Activated CD8-positive, alpha-beta memory T cell treated with anti-CD3 and anti-CD28 coated beads, Interleukin-2, amount 50 U/mL, for 4 hours (primary cell): ENCODE measurements around the gene IGFALS.
A peak's percentile ranks its signal among the peaks of the same experiment; 100 is the strongest.
"Not testable (repeated sequence)": the region's sequence is repeated elsewhere in the genome, so short reads cannot be mapped to it uniquely, and the experiment has no call there.

Experiments
- DNase-seq: peaks from one replicate; pipeline ENCODE4 v3.0.0-alpha.2; 2020

The IGFALS gene

DNA sequence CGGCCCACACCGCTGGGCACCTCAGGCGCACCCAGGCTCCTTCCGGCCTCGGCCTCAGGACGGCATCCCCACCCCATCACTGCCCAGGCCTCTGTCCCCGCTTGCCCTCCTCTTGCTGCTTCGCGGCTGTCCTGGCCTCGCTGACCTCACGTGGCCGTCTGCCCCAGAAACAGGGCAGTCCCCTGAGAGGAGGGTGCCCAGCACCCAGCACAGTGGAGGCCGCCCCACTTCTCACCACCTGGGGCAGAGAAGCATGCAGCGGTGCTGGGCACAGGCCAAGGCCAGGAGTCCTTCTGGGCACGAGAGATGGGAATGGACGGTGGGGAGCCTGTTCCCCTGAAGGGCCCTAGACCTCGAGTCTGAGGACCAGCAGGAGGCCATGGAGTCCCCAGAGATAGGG, 24.2 kb upstream of the IGFALS start:
- no peak for DNase-seq

DNA sequence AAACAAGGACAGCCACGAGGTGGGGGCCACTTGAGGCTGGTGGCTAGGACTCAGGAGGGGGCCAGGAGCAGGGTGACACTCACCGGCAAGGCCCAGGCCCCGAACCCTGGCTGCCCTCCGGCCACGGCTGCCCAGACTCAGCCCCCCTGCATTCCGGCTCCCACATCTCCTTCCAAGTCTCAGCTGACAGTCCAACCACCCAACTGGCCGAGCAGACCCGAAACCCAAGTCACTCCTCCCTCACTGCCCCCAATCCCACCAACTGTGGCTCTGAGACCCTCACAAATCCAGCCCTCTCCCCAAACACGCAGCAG, 23.7 kb upstream of the IGFALS start:
- no peak for DNase-seq

DNA sequence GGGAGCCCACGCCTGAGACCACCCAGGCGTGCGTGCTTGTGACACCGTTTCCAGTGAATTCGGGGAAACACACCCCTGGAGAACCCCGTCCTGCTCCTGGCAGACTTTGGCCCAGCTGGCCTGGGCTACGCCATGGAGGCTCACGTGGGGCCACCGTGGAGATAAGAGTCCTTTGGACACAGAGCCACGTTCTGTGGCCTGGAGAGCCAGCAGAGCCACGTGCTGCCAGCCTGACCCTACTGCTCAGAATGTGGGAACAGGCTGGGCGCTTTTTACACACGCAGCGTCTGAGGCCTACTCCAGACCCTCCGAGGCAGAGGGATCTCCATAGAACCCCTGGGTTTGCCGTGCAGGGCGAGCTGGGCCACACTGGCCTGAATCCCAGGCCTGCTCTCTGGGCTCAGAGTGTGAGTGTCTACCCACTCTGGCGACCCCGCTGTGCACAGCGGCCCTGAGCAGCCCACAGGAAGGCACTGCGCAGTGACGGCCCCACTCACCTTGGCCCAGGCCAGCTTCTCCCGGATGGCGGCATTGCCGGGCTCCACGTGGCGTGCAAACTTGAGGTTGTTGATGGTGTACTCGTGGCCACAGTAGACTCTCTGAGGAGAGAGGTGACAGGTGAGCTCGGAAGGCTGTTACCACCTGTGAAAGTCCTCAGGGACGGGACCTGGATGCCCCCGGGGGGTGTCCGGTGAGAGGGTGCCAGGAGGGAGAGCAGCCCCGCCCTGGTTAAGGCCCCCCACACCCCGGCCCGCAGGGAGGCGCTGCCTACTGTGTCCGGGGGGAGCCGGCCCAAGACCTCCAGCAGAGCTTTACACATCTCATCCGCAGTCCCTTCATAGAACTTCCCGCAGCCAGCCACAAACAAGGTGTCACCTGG, 23.1 kb upstream of the IGFALS start:
- DNase-seq = no peak

DNA sequence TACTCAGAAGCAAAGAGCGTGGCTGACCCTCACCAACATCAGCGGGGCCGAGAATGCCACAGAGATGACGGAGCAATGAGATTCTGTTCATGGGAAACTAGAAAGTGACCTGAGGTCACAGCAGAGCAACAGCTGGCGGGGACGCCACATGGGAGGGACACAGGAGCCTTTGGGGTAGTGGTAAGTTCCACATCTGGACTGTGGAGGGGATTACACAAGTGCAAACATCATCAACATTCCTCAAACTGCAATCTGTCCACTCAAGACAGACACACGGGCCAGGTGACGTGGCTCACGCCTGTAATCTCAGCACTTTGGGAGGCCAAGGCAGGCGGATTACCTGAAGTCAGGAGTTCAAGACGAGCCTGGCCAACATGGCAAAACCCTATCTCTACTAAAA, 22.0 kb upstream of the IGFALS start:
- no peak for DNase-seq

DNA sequence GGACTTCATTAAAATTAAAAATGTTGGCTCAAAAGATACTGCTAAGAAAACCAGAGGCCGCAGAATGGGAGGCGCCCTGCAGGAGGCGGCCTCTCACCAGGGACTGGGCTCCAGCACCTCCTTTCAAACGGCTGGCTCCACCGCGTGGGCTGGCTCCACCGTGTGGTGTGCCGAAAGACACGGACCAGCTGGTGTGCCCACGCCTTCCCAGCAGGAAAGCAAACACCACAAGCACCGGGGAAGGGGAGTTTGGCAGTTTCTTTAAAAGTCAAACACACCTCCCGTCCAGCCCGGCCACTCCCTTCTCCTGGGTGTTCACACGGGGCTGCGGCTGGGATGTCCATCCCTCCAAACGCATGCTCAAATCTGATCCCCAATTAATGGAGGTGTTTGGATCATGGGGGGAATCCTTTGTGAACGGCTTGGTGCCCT, 19.2 kb upstream of the IGFALS start:
- peak; percentile 54 for DNase-seq

DNA sequence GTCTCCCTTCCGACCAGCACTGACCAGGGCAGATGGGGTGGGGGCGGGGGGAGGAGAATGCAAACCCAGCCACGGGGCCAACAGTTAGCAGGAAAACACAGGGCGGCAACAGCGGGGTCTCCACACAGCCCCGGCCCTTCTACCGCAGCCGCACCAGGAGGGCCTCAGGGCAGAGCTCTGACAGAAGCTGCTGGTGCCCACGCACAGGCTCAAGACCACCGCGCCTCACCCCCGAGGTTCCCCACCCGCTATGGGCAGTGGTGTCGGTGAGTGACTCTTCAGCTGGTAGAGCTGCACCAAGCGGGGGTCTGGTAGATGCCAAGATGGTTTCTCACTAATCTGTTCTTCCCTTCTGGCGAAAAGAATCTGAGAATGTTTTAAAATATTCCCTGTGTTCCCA, 17.0 kb upstream of the IGFALS start:
- DNase-seq = no peak

DNA sequence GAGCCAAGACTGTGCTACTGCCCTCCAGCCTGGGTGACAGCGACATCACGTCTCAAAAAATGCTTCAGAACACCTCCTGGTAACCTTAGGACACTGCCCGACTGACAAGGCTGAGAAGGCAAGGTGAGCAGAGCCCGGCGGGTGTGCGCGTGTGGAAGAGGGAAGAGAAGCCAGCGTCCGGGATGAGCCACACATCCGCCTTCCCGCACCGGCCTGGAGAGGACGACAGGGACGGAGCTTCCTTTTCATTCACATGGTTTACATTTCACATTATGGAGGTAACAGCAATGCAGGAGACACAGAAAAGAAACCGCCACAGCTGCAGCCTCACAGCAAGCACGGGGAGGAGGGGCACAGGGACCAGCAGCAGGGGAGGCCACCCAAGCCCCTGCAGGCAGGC, 16.6 kb upstream of the IGFALS start:
- DNase-seq = no peak

DNA sequence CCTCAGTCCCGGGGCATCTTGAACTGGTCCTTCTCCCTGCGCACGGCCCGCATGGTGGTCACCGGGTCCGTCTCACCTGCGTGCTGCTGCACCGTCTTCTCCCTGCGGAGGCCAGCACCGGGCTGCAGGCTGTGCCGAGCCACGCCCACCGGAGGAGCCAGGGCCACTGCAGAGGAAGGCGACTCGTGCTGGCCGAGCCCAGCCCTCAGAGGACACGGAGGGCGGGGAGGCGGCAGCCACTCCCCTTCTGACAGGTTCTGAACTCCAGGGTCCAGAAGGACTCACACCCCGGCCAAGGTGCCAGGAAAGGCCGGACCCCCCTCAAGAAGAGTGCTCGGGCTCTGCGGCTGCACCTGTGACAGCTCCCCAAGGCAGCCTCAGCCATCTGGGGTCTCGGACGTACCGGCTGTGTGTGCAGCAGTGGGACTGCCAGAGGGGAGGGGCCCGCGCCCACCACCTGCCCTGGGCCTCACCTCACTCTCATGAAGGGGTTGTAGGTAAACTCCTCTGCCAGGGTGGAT, 15.8 kb upstream of the IGFALS start:
- no peak for DNase-seq

DNA sequence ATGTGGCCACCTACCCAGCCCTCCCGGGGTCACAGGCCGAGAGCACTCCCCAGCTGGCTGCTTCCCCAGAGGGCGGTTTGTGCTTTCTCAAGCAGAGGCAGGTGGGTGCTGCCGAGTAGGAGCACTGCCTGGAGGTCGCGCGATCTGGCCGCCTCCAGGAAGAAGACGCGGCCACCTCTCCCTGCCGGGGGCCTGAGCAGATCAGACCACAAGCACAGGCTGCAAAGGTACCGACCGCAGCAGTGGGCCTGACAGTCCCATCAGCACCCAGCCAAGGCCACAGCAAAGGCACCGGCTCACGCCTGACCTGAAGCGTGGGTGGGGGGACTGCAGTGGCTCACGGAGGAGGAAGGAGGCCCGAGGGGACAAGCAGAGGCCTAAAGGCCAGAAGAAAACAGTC, 15.2 kb upstream of the IGFALS start:
- DNase-seq = no peak

DNA sequence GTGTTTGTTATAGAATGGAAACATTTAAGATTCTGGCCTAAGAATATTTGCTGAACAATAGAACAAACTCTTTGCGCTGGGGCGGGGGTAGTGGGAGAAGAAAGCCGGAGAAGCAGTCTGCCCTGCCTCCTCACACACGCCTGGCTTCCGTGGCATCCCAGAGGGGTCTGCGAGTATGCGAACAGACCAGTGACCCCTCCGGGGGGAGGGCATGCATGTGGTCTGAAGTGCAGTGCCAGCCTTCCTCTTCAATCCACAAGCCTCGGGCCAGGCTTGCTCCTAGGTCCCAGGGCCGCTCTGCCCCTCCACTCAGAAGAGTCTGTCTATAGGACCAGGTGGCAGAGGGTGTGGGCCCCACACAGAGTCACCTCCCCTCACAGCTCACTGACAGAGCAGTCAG, 14.1 kb upstream of the IGFALS start:
- no peak for DNase-seq

DNA sequence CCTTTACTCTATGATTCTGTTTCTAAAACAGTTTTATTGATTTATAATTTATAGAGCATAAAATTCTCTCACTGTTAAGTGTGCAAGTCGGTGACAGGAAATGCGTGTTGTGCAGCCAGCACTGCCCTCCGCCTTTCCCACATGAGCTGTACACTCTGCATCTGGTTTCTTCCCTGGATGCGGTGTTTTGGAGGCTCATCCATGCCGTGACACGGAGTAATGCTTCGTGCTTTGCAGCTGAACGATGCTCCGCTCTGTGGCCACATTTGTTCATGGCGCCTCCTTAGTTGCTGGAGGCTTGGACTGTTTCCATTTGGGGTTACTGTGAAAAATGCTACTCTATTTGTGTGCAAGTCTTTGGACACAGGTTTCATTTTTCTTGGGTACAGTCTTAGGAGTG, 7.2 kb upstream of the IGFALS start:
- no peak for DNase-seq

DNA sequence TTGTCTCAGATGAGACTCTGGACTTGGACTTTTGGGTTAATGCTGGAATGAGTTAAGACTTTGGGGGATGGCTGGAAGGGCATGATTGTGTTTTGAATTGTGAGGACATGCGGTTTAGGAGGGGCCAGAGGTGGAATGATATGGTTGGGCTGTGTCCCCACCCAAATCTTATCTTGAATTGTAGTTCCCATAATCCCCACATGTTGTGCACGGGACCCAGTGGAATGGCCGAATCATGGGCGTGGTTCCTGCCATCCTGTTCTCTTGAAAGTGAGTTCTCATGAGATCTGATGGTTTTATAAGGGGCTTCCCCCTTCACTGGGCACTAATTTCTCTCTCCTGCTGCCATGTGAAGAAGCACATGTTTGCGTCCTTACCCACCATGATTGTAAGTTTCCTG, 5.8 kb upstream of the IGFALS start:
- DNase-seq = not testable (repeated sequence)

DNA sequence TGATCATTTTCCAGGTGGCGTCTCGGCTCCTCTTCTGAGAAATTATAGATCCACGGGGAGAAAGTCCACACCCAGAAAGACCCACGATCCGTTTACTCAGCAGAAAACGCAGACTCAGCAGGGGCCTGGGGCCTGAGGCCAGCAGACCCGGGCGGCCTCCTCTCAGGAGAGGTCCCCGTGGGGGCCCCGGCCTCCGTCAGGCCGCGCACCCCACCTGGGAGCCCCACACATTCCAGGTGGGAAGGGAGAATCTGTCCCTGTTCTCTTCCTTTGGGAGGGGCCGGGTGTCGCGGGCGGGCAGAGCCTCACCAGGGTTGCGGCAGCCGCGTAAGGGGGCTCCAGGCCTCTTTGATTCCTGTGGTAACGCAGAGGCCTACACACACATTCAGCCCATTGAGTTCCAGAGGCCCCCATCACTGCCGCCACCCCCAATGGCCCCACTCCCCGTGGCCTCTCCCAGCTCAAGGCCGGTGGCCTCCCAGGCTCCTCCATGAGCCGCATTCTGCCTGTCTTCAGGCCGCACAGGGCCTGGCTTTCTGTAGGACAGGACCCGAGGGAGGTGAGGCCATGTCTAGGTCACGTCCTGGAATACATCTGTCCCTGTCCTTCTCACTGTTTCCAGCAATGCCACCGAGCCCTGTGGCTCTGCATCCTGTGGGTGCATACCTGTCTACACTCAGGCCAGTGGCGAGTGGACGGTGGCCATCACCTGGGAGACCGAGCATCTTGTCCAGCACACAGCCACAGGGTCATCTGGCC, 1.6 kb upstream of the IGFALS start:
- no peak for DNase-seq

DNA sequence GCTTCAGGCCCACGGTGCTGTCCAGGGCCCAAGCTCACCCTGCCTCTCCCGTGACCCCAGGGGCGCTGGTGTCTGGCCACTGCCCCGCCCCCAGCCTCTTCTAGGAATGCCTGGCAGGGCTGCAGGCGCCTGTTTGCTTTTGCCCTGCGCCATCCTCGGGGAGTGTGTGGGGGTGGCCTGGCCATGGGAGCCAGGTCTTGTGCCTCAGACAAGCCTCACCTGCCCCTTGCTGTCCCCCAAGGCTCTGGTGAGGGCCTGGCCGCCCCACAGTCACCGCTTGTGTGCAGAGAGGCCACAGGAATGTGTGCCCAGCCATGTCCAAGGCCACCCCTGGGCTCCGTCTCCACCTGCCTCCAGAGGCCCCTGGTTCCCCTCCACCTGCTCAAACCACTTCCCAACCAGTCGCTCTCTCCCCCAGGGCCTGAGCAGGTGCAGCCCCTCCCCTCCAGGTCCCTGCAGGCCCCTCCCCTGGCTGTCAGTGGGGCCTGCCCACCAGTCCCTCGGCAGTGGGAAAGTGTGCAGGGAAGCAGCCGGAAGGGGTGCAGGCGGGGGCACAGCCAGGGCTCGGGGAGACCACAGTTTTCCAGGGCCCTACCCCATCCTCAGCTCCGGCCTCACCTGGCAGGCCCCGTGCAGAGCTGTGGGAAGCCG, 841 bp upstream of the IGFALS start:
- DNase-seq = no peak

DNA sequence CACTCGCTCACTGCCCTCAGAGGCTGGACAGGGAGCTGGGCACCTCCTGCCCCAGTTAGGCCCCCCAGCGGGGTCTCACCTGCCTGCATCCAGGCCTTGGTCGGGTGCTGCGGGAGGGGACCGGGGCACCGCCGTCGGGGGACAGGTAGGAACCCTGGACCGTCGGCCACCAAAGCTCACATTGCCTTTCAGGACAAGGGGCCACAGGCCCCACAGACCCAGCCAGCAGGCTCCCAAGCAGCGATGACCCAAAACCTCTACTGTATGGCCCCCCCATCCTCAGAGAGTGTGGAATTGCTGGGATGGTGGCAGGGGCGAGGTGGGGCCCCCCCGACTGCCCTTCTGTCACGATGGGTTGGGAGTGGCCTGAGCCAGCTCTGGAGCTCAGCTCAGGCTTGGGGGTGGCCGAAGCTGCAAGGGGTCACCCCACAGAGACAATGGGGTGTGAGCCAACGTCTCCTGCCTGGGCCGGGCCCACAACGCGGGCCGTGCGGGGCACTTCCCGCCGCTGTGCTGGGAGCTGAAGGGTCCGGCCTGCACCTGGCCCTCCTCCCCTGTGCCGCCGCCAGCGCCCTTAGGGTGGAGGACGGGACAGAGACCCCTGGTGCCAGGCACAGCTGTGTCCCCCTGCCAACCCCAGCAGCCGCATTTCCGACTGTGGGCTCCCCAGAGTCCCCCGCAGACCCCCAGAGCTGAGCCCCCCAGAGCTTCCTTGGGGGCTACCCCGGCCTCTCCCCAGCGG, 498 bp downstream of the IGFALS start:
- no peak for DNase-seq

DNA sequence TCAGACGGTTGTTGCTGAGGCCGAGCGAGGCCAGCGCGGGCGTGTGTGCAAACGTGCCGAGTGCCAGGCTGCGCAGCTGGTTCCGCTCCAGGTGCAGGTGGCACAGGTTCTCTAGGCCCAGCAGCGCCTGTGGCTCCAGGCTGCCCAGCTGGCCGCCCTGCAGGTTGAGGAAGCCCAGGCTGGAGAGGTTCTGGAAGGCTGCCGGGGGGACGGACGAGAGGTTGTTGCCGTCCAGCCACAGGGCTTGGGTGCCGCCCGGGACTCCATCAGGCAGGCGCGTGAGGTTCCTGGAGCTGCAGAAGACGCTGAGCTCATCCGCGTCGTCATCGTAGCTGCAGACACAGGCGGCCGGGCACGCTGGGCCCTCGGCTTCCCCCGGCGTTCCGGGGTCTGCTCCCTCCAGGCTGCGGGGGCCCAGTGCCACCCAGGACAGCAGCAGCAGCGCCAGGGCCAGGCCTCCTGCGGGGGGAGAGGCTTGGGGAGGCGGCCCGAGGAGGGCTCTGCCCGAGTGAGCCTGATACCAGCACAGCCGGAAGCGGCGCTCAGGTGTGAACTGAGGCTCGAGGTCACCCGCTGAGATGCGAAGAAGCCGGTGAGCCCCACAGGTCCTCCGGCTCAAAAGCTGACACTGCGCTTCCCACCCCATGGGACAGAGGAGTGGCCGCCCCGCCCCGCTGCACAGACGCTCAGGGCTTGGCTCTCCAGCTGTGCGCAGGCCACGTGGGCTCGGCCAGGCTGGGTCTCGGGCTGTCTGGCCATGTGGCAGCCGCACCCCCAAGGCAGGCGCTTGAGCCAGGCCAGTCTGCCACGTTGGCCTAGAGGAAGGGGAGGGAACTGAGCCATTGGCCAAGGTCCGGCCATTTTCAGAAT, 1.3 kb downstream of the IGFALS start:
- no peak for DNase-seq

DNA sequence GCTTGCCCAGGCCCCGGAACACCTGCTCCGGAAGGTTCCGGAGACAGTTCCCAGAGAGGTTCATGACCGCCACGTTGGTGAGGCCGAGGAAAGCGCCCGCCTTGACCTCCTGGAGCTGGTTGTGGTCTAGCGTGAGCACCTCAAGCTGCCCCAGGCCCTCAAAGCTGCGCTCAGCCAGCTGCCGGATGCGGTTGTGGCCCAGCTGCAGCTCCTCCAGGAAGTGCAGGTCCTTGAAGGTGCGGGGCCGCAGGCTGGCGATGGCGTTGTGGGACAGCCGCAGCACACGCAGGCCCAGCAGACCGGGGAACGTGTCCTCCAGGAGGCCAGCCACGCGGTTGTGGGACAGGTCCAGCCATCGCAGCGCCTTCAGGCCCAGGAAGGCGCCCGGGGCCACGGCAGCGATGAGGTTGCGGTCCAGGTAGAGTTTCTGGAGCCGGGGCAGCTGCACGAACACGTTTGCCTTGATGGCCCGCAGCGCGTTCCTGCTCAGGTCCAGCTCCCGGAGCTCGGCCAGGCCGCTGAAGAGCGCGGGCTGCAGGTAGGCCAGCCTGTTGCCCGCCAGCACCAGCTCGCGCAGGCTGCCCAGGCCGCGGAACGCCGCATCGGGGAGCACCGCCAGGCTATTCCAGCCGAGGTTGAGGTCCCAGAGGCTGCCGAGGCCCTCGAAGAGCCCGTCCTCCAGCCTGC, 2.1 kb downstream of the IGFALS start:
- DNase-seq = no peak

DNA sequence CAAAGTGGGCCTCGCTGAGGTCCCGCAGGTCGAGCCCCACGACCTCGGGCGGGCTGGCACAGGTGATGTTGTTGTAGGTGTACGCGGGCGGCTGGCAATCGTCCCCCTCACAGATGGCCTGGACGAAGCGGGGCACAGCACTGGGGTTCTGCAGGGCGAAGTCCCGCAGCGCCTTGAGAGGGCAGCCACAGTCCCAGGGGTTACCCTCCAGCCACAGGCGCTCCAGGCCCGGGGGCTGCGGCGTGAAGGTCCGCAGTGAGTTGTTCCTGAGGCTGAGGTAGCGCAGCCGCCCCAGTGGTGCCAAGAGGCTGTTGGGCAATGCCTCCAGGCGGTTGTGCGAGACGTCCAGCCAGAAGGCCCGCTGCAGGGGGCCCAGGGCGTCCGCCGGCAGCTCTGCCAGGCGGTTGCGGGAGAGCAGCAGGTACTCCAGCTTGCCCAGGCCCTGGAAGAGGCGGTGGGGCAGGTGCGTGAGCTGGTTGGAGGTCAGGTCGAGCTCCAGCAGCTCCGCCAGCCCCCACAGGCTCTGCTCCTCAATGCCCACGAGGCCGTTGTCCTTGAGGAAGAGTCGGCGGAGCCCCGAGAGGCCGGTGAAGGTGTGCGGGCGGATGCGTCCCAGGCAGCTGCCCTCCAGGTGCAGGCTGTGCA, 2.8 kb downstream of the IGFALS start:
- DNase-seq = no peak

DNA sequence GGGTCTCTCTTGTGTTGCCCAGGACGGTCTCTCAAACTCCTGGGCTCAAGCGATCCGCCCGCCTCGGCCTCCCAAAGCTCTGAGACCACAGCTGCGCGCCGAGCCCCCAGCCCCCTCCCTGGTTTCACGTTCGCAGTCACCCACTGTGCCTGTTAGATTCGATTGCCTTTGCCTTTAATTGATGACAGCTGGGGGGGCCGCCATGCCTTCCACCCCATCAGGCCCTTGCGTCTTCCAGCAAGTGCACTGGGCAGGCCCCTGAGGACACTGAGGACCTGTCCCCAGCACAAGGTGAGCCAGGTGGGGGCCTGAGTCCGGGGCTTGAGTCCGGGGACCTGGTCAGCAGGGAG, 3.3 kb downstream of the IGFALS start:
- no peak for DNase-seq

DNA sequence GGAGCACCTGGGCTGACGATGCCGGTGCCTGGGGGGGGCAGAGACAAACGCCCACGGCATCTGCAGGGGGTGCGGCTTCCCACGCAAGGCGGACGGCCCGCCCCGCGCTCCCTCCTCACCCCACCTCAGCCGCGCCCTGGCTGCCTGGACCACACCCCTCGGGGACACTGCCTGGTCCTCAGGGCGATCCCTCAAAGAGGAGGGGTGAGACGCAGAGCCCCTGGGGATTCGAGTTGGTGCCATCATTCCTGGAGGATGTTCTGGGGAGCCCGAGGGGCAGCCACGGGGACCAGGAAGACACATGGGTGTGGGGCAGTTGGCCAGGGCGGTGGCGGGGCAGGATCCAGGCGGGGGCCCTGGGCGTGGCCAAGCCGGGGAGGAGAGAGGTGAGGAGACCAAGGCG, 3.9 kb downstream of the IGFALS start:
- DNase-seq = no peak

DNA sequence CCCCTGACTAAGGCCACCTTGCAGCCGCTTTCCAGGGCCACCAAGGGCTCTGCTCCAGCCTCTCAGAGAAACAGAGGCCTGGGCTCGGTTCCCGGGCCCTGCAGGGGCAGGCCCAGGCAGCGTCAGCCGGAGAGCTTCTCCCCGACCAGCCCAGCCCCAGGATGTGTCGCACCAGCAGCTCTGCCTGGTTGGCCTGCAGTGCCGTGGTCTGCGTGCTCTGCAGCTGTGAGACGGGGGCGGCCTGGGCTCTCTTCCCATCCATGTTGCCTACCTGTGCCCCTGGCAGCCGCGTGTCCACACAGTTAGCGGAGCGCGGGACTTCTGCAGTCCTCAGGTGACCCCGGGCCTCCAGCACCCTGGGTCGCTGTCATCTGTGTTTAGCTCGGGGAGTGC, 4.8 kb downstream of the IGFALS start:
- no peak for DNase-seq
